GM19238 (cell line): ENCODE results near the gene CTNNA3.
A peak's percentile ranks its signal among the peaks of the same experiment; 100 is the strongest.

Source experiments
- DNase-seq: peaks from one replicate; pipeline ENCODE4 v3.0.0; 2011; ENCODE audit warnings: low spot score; ENCODE audit not compliant: insufficient read length

Gene CTNNA3

DNA sequence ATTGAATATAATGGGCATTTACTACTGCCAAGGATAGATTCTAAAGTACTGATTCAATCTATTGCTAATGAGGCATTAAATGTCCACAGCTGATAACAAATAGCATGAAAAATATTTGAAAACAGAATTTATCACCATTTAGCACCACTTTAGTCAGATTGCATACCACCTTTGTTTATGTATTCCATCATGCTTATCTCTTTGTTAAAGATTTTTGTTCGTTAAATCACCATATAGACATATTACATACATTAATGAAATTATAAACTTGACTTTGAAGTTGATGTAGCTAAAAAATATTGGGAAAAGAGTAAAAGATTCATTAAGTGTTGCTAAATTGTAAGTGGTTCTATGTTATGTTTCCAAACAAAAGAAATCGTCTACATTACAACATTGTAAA is 1022.9 kb downstream of the CTNNA3 start:
- no peak for DNase-seq

DNA sequence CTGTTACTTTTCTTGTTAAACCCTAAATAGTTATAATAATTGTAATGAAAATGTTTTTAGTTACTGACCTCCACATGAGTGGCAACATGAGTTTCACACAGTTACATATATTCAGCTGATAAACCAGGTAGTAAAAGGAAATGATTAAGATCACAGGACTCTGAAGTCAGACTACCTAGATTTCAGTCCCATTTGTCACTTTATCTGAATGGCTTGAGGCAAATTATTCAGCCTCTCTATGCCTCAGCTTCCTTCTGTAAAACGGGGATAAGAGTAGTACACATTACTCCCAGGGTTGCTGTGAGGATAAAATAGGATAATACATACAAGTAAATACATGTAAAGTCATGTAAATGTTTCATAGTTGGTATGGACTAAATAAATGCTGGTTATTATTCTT is 1024.4 kb downstream of the CTNNA3 start:
- DNase-seq: no peak

DNA sequence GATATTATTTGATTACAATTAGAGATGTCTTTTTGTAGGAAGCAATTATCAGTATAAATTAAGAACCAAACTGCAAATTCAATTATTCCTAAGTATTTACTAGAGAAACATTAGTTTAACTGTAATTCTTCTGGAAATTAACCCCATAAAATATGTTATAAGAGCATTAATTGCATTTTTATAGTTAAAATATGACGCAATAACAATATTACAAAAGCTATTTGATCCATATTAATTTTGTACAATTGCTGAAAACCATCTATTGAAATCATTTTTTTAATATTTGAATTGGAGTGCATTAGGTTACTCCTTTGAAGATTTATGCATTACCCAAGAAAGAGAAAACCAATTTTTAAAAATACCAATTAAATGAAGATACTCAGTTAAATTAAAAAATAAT is 1024.9 kb downstream of the CTNNA3 start:
- DNase-seq: no peak

DNA sequence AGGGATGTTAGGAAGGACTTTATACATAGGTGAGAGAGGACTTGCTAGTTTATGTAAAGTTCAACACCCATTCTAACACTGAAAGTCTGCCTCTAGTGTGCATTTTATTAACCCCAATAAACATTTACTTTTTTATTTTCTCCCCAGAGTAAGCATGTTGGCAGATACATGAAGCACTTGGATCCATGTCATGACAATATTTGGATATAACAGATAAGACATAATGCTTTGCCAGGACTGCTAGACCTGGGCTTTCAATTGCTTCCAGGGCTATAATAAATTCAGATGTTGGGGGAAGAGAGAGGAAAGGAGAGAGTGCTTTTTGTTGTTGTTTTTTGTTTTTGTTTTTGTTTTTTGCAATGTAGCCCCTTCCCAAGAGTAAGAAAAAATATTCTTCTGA is 1039.5 kb downstream of the CTNNA3 start:
- no peak for DNase-seq

DNA sequence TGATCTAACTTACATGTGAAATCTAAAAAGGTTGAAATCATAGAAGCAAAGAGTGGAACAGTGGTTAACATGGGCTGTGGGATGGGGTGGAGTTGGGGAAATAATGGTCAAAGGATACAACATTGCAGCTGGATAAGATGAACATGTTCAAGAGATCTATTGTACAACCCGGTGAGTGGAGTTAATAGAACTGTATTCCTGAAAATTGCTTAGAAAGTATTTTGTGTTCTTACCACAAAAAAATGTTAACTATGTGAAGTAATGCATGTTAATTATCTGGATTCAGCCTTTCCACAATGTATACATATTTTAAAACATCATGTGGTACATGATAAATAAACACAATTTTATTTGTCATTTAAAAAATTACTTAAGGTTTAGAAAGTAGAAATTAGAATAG is 1041.1 kb downstream of the CTNNA3 start:
- DNase-seq: no peak

DNA sequence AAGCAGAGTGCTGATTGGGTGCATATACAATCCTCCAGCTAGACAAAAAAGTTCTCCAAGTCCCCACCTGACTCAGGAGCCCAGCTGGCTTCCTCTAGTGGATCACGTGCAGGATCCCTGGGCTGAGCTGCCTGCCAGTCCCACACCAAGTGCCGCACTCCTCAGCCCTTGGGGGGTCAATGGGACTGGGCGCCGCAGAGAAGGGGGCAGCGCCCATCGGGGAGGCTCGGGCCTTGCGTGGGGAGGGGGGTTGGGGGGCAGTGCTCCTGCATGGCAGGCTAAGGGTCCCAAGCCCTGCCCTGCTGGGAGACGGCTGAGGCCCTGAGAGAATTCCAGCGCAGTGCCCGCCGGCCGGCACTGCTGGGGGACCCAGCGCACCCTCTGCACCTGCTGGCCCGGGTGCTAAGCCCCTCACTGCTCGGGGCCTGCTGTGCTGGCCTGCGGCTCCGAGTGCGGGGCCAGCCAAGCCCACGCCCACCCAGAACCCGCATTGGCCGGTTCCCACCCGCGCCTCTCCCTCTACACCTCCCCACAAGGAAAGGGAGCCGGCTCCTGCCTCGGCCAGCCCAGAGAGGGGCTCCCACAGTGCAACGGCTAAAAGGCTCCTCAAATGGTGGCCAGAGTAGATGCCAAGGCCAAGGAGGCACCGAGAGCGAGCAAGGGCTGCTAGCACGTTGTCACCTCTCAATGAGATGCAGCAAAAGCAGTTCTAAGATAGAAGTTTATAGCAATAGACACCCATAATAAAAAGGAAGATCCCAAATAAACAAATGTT is 1044.5 kb downstream of the CTNNA3 start:
- no peak for DNase-seq

DNA sequence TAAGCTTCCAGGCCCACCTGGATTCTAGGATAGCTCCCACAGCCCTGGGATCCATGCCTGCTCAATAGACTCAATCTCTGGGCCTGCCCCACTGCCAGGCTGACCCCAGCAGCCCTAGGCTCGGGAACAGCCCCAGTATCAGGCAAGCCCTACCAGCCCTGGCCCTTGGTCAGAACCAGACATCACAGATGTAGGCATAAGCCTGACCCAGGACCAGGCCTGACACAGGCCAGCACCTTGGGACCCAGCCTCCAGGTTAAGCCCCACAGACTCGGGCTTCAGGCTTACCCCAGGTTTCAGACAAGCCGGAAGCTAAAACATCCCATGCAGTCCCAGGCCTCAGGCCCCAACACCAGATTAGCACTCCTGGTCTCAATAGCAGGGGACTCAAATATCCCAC is 1046.4 kb downstream of the CTNNA3 start:
- no peak for DNase-seq

DNA sequence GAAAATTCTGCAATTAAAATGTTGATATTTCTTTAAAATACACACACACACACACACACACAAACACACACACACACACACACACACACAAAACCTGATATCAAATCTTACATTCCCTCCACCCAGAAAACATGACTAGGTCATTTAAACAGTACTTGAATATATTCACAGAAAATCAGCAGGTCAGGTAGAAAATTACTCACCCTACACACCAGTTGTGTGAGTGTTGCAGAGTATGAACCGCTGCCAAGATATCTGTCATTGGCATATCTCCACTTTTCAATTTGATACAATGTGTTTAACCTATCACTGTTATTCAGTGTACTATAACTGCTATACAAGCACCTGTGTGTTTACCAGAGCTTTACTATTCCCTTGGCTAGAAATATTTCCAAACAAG is 1053.8 kb downstream of the CTNNA3 start:
- no peak for DNase-seq

DNA sequence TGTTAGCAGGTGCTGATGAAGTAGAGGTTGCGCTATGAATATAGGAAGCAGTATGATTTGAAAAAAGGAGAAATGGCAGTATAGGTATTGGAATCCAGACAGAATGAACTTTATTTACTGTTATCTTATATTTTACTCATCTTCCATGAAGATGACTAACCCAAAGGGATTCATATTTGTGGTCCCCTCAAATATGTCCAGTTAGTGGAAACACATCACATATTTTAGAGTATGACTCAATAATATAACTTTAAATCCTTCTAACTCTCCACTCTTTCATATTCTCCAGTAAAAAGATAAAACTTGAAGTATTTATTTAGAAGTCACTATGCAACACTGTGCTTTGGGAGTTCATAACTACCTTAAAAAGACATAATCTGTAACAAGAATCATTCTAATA is 1056.6 kb downstream of the CTNNA3 start:
- DNase-seq: no peak

DNA sequence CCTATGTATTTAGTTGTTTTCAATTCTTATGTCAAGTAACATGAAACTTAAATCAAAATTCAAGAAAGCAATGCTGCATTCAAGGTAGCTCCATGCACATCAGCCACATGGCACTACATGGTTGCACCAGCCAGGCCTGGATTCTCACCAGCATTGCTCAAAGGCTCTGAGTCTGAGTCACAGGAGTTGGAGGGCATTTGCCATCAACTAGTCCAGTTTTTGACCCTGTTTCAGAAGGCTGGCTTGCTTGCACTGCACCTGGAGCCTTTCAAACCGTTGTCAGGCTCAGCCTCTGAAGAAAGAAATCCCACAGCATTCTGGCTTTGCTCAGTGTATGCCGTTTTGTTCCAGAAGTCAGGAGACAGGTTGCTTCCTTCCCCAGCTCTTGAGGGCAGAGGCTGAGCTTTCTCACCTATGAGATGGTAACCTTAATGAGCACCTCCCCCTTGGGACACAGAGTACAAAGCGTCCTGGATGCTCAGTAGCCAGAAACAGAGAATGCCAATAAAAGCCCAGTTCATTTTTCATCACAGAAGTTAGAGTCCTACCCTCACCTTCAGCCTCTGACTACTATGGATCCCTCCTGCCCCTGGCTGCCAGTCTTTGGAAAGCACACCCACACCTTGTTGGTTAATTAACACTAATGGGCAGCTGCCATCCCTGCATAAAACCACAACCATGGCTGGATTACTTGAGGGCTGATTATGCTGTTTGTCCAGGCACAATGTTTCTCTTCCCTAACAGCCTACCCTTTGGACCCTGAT is 1058.5 kb downstream of the CTNNA3 start:
- DNase-seq: no peak

DNA sequence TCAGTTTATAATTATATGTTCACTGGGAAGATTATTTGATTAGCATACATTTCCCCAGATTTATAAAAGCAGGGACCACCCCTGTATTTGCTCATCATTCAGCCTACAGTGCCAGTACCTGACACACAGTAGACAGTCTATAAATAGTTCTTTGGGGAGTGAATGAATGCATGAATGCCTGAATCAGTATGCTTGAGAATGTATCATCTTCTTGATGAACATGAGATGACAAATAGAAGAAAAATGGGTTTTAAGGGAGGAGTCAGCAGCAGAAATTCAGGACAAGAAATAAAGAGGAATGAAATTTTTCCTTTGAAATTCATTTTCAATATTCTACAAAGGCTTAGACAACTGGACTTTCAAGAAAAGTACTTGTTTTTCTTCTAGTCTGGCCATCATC is 1066.0 kb downstream of the CTNNA3 start:
- DNase-seq: no peak

DNA sequence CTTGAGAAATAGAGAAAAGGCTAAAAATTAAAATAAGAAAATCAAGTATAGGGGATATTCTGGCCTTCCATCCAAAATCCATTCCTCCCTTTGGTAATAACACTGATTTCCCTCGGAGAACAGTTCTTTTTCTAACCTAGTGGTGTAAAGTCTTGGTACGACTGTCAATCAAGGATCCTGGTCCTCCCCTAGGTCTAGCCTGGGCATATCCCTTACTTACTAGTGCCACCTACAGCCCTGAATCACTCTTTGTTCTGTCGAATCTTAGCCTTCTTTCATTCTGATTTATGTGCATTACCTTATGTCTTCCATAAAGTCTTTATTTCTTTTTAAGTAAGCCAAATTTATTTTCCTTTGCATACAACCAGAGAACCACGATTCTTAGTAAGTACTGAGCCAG is 1068.8 kb downstream of the CTNNA3 start:
- peak; percentile 1 for DNase-seq

DNA sequence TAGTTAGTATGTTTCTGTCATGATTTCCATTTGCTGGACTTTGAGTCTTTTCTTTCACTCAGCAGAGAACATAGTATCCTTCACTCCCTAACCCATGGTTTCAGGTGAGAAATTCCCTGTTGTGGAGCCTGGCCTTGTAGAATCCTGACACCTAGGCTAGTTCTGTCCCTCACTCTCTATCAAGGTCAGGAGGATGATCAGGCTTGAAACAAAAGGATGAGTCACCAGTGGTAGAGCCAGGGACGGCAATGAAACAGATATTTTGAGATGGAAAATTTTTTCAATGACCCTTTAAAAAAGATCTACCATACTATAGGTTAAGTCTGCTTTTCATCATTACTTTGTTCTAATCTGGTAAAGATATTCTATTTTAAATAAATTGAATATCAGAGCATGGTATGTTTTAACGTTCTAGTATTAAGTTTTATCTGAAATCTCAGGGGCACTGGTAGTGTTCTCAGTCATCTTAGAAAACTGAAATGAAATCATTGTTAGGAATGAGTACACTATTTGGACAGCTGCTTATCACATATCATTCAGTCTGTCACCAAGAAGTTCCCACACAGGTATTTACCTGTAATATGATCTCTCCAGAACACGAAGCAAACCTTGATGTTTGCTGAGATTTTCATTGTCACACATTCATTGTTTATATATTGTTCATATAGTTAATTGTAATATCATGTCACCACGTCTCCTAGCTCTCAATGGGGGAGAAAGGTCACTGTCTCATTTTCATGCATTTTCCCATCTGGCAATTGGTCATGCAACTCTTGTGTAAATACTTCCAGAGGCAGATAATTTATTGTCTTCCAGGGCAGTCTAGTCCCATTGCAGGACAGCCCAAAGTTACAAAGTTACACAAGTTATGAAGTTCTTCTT is 1070.0 kb downstream of the CTNNA3 start:
- DNase-seq: no peak

DNA sequence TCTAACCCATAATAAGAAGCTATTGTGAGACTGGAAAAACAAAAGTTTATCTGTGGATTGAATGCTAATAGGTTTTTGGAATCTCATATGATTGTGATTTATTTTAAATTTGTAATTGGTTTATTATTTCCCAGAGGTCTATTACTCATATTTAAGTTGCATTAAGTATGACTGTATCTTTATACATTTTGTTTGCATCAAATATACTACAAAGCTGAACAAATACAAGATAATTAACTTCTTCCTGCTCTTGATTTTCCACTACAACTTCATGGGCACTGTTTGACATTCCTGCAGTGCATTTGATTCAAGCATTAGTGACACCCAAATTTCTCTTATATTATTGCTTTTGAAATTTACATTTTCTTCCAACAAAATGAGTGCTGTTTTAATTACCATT is 1073.9 kb downstream of the CTNNA3 start:
- no peak for DNase-seq

DNA sequence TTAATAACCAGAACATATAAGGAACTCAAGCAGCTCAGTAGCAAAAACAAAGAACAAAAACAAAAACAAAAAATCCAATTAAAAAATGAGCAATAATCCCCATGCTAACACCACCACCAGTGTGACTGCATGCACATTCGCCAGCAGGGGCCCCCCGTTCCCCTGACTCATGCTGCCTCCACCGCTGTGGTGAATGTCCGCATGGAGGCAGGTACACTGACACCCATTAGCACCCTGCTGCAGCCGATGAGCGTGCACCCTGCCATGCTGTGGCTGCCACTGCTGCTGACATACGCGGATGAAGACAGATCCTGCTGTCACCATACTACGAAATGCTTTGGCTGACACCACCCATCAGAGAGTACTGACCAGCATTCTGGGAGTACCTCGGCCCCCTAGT is 1091.8 kb downstream of the CTNNA3 start:
- DNase-seq: no peak

DNA sequence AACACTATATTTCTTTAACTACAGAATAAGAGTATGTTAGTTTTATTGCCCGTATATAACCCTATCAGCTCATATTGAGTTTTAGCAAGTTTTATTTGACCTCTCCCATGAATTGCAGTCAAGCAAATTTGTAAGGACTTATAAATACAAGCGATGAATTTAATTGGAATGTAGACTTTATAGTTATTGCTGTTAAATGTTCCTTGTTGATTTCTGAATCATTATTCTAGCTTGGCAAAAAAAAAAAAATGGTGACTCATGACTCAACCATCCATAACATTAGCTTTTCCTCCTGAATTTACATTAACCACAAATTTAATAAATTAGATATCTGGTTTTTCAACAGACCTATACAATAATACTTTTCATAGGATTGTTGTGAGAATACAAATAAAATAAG is 1104.1 kb downstream of the CTNNA3 start:
- DNase-seq: no peak

DNA sequence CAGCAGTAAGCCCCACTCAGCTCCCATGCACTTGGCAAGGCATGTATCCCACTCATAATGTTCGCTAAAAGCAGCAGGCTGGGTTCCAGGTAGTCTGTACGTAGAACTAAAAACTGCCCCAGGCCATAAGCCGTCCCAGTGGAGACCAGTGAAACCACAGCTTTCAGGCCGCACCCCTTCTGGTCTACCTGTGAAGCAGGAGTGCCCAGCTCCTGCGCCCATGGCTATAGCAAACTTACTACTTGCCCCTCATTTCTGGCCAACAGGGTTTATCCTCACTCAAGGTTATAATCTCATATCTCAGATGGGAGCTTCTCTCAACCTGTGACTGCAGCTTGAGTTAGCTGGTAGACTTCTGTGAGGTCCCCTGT is 1108.3 kb downstream of the CTNNA3 start:
- no peak for DNase-seq

DNA sequence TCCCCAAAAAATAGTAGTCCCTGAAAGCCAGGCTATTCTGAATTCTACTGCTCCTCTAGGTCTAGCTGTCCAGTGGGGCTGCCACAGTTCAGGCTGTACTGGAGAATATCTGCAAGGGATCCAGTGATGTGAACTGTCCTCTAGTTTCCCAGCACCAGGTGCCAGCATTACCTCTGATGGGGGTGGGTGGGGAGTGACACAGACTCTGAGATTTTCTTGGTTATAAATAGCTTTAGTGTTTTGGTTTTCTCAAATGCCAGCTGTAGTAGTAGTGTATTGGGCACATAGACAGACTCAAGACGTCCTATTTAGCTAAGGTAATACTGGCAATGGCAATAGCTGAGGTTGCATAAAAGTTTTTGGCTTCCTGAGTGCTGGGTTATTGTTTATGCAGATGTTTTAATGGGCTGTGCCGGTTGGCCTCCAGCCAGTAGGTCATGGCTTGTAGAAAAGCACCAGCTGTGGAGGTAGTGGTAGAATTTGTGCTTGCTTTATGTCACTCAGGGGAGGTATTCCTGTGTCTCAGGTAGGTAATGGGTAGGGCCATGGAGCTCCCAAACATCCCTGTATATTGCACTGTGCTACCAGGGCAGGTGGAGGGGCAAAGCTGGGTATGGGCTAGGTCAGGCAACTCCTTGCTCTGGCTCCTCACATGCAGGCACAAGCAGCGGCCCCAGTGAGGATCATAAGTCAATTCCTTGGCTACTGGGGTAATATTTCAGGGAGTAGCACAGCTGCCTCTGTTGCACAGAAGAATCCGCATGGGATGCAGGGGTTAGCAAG is 1108.9 kb downstream of the CTNNA3 start:
- no peak for DNase-seq

DNA sequence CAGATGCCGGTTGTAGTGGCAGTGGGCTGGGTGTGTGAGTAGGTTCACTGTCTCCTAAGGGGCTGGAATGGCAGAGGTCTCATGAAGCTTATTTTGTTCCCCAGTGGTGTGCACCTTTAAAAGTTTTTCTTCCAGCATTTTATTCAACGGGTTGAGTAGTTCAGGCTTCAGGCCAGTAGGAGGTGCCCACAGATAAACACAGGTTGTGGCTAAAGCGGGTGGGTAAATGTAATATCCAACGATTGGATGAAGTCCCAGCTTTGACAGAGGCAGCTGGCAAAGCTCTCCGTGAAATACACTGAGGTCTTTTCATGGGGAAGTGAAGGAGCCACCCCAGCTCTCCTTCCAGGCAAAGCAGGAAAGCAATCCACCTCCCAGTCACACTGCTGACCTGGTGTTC is 1109.9 kb downstream of the CTNNA3 start:
- DNase-seq: no peak

DNA sequence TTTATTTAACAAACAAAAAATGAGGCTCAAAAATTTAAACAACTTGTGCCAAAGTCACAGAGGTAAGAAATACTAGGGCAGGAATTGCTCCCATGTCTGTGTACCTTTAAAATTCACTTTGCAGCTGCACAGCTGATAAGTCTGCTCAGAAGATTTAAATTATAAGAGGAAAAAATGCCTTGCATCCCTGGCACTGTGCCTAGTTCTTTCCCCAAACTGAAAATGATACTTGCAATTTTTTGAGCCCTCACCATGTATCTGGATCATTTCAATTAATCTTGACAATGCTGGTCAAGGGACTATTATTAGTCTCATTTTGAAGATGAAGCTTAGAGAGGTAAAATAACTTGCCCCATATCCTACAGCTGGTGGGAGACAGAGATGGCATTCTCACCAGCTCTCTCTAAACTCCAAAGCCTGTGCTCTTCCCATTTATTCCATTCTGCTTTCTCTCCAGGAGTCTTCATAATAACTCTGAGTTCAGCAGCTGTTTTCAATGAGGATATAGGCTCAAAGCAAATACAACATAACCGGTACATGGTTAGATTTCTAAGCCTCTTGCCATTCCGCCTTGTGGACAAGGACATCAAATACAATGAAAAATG is 1120.6 kb downstream of the CTNNA3 start:
- no peak for DNase-seq

DNA sequence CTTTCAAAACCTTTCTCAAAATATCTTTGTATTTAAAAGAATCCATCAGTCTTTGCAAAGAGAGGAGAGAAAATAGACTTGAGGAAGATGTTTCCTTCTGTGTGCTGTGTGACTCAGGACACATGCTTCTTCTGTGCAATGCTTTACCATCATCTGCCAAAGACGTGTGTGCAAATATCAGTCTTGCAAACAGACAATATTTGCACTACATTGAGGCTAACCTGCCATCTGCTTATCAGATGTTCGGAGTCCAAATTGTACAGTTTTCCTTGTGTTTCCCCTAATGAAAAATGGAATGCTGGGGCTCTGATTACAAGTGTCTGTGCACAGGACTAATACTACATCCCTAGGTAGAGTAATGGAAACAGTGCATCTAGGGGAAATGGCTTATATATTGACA is 1123.3 kb downstream of the CTNNA3 start:
- DNase-seq: no peak
